Smooth muscle cell of the coronary artery (primary cell): ENCODE data around the gene SLC12A9. TPM values are rescaled to one million over a fixed set of nuclear protein-coding genes. Genes with fewer than 3 reads are reported as not detected.

Source experiments
- total RNA-seq: library from RNA; depleted of rRNA; stranded (reverse); fragments of >200 nt; gene quantifications from 2 replicates; pipeline ENCODE4 v1.2.3, GENCODE V29; 2014; ENCODE audit warnings: low replicate concordance

SLC12A9 gene
- 7.0 and 13.2 TPM in 2 replicates for total RNA-seq

GRCh38 chr7:100852048-100852872 lies at the start of gene SLC12A9:
TSS of gene SLC12A9 (plus strand) at chr7:100852713. CDS start at chr7:100854198, 1,485 bp downstream.

GRCh38 chr7:100827330-100828226 lies 24.9 kb upstream of the SLC12A9 start, which contains the start of gene EPHB4:
TSS of gene EPHB4 (minus strand) at chr7:100827523. CDS start at chr7:100827030, 493 bp downstream.

GRCh38 chr7:100867040-100867775 lies 14.7 kb downstream of the SLC12A9 start, which contains the start of gene TRIP6:
TSS of gene TRIP6 (plus strand) at chr7:100867387. CDS start at chr7:100867498, 111 bp downstream.

GRCh38 chr7:100874577-100875355 lies 22.3 kb downstream of the SLC12A9 start, which contains the start of gene SRRT:
TSS of gene SRRT (plus strand) at chr7:100875103. CDS start at chr7:100875591, 488 bp downstream.

GRCh38 chr7:100888988-100889750 lies 36.7 kb downstream of the SLC12A9 start, which contains the start of gene UFSP1:
TSS of gene UFSP1 (minus strand) at chr7:100889715. CDS start at chr7:100889271, 444 bp downstream.

GRCh38 chr7:100895701-100895955 lies 43.1 kb downstream of the SLC12A9 start, which contains the start of gene ACHE:
TSS of gene ACHE (minus strand) at chr7:100895888. CDS start at chr7:100894232, 1,656 bp downstream.

Other genes with a start within 250 kb of the SLC12A9 start
- 1.1 and 4.4 TPM in 2 replicates for gene MOSPD3, start 240.2 kb upstream of the SLC12A9 start, total RNA-seq
- gene TFR2, start 211.2 kb upstream of the SLC12A9 start, total RNA-seq: under 0.01 and 0.08 TPM in 2 replicates
- gene ACTL6B, start 196.3 kb upstream of the SLC12A9 start, total RNA-seq: not detected in 2 replicates
- gene GNB2, start 179.0 kb upstream of the SLC12A9 start, total RNA-seq: 65.9 and 86.6 TPM in 2 replicates
- 7.0 and 23.6 TPM in 2 replicates for gene GIGYF1, start 158.5 kb upstream of the SLC12A9 start, total RNA-seq
- 13.1 and 37.7 TPM in 2 replicates for gene POP7, start 146.6 kb upstream of the SLC12A9 start, total RNA-seq
- gene EPO, start 132.2 kb upstream of the SLC12A9 start, total RNA-seq: not detected in 2 replicates
- gene ZAN, start 119.1 kb upstream of the SLC12A9 start, total RNA-seq: not detected in 2 replicates
- 83.1 and 90.3 TPM in 2 replicates for gene EPHB4, start 25.2 kb upstream of the SLC12A9 start, total RNA-seq
- 70.6 and 75.7 TPM in 2 replicates for gene TRIP6, start 14.7 kb downstream of the SLC12A9 start, total RNA-seq
- gene SRRT, start 22.4 kb downstream of the SLC12A9 start, total RNA-seq: 33.9 and 40.3 TPM in 2 replicates
- gene UFSP1, start 37.0 kb downstream of the SLC12A9 start, total RNA-seq: 1.2 and 5.7 TPM in 2 replicates
- gene ACHE, start 43.2 kb downstream of the SLC12A9 start, total RNA-seq: 0.38 TPM in 1 of 2 replicates, not detected in the other
- not detected in 2 replicates for gene MUC3A, start 96.8 kb downstream of the SLC12A9 start, total RNA-seq
- not detected in 2 replicates for gene MUC12, start 116.9 kb downstream of the SLC12A9 start, total RNA-seq
- not detected in 2 replicates for gene MUC17, start 167.4 kb downstream of the SLC12A9 start, total RNA-seq
- 17.8 and 64.6 TPM in 2 replicates for gene TRIM56, start 232.8 kb downstream of the SLC12A9 start, total RNA-seq